Measurements from ENCODE around the gene CDCP1. TPM values are rescaled to one million over a fixed set of nuclear protein-coding genes. Genes with fewer than 3 reads are reported as not detected.

CDCP1 gene
- total RNA-seq, 2 donors from 2014 or later, result 8.9 to 13.1 TPM

GRCh38 chr3:45187694-45188141, 41.5 kb upstream of the CDCP1 start:
- Mint-ChIP-seq H3K27ac (no peak overlapping the region), H3K27me3 (ENCODE audit: insufficient read depth) (peaks cover 34% of the 10 kb centered on the region), H3K4me3 (no peak overlapping the region), H3K4me1 (peaks cover 10% of the 10 kb centered on the region), H3K9me3 (no peaks in the 10 kb centered on the region), H3K36me3 (ENCODE audit: low read depth) (no peaks in the 10 kb centered on the region)
- no peak overlapping the region for H3K9ac ChIP-seq (ENCODE audit: extremely low read depth, low read length, poor library complexity, severe bottlenecking)
- no peak for DNase-seq
- 91 to 98% methylated on average over 3 of the region's 3 CpGs for WGBS, 2 experiments (ENCODE audit: insufficient coverage in 1 of 2, insufficient read length in 1 of 2)
- no peak for TF ChIP-seq CTCF (conservative IDR thresholded peaks at IDR 0.05)
- no peaks in the 10 kb centered on the region for H3K9me3 ChIP-seq (ENCODE audit: control insufficient read depth, low read length)
- no peaks in the 10 kb centered on the region for H3K36me3 ChIP-seq (ENCODE audit: control insufficient read depth, insufficient read depth, low read length)
- no peak overlapping the region for H3K27ac ChIP-seq (ENCODE audit: low read depth, low read length)
- no peaks in the 10 kb centered on the region for H3K27me3 ChIP-seq (ENCODE audit: control insufficient read depth, insufficient read depth, low read length, poor library complexity, severe bottlenecking)
- peaks cover 4% of the 10 kb centered on the region for H3K4me1 ChIP-seq (ENCODE audit: control insufficient read depth, insufficient read depth, low read length)
- no peak overlapping the region for H3K4me3 ChIP-seq (ENCODE audit: low read length)

- peaks cover 4% of the 10 kb centered on the region for H3K4me1 ChIP-seq (ENCODE audit: control insufficient read depth, insufficient read depth, low read length)
- no peak overlapping the region for H3K4me3 Mint-ChIP-seq
- peaks cover 32% of the 10 kb centered on the region for H3K27me3 Mint-ChIP-seq (ENCODE audit: insufficient read depth)
- H3K4me1 Mint-ChIP-seq, result peaks cover 10% of the 10 kb centered on the region
- no peaks in the 10 kb centered on the region for H3K36me3 Mint-ChIP-seq (ENCODE audit: low read depth)
- no peaks in the 10 kb centered on the region for H3K9me3 Mint-ChIP-seq
- no peak overlapping the region for H3K27ac ChIP-seq (ENCODE audit: low read depth, low read length)
- H3K36me3 ChIP-seq (ENCODE audit: control insufficient read depth, insufficient read depth, low read length), result no peaks in the 10 kb centered on the region
- H3K27ac Mint-ChIP-seq, result no peak overlapping the region
- WGBS, 2 experiments (ENCODE audit: insufficient coverage in 1 of 2, insufficient read length in 1 of 2), result 85 to 87% methylated on average over 5 to 6 of the region's 6 CpGs
- H3K4me3 ChIP-seq (ENCODE audit: low read length), result no peak overlapping the region
- no peaks in the 10 kb centered on the region for H3K27me3 ChIP-seq (ENCODE audit: control insufficient read depth, insufficient read depth, low read length, poor library complexity, severe bottlenecking)
- no peak overlapping the region for H3K9ac ChIP-seq (ENCODE audit: extremely low read depth, low read length, poor library complexity, severe bottlenecking)
- no peak for DNase-seq
- TF ChIP-seq CTCF (conservative IDR thresholded peaks at IDR 0.05), result no peak
- no peaks in the 10 kb centered on the region for H3K9me3 ChIP-seq (ENCODE audit: control insufficient read depth, low read length)
These were observed 40.7 kb upstream of the CDCP1 start for GRCh38 chr3:45186871-45187270.

GRCh38 chr3:45185461-45185860, 39.3 kb upstream of the CDCP1 start:
- H3K9ac ChIP-seq (ENCODE audit: extremely low read depth, low read length, poor library complexity, severe bottlenecking), result no peak overlapping the region
- no peaks in the 10 kb centered on the region for H3K27me3 ChIP-seq (ENCODE audit: control insufficient read depth, insufficient read depth, low read length, poor library complexity, severe bottlenecking)
- Mint-ChIP-seq H3K4me3 (no peak overlapping the region), H3K9me3 (no peaks in the 10 kb centered on the region), H3K27ac (no peak overlapping the region), H3K27me3 (ENCODE audit: insufficient read depth) (peaks cover 26% of the 10 kb centered on the region), H3K36me3 (ENCODE audit: low read depth) (no peaks in the 10 kb centered on the region), H3K4me1 (peaks cover 8% of the 10 kb centered on the region)
- no peak for TF ChIP-seq CTCF (conservative IDR thresholded peaks at IDR 0.05)
- H3K9me3 ChIP-seq (ENCODE audit: control insufficient read depth, low read length), result no peaks in the 10 kb centered on the region
- no peak for DNase-seq
- H3K4me3 ChIP-seq (ENCODE audit: low read length), result no peak overlapping the region
- WGBS, 2 experiments (ENCODE audit: insufficient coverage in 1 of 2, insufficient read length in 1 of 2), result 88 to 89% methylated on average over 4 to 5 of the region's 5 CpGs
- no peaks in the 10 kb centered on the region for H3K36me3 ChIP-seq (ENCODE audit: control insufficient read depth, insufficient read depth, low read length)
- H3K27ac ChIP-seq (ENCODE audit: low read depth, low read length), result no peak overlapping the region
- H3K4me1 ChIP-seq (ENCODE audit: control insufficient read depth, insufficient read depth, low read length), result peaks cover 4% of the 10 kb centered on the region

Data from endodermal cell (in vitro differentiated cells).